VCaP (cell line): ENCODE results near the gene COLEC12.

Experiments
- H3K27ac ChIP-seq: fragments of 450-650 bp; 2 replicates; pipeline ENCODE4 v1.5.1; 2017
- TF ChIP-seq, protein P1 (sequence below): fragments of 450-650 bp; conservative IDR thresholded peaks from 2 replicates; pipeline ENCODE4 v1.5.1; 2017; ENCODE audit warnings: mild to moderate bottlenecking, moderate library complexity

COLEC12 gene

DNA sequence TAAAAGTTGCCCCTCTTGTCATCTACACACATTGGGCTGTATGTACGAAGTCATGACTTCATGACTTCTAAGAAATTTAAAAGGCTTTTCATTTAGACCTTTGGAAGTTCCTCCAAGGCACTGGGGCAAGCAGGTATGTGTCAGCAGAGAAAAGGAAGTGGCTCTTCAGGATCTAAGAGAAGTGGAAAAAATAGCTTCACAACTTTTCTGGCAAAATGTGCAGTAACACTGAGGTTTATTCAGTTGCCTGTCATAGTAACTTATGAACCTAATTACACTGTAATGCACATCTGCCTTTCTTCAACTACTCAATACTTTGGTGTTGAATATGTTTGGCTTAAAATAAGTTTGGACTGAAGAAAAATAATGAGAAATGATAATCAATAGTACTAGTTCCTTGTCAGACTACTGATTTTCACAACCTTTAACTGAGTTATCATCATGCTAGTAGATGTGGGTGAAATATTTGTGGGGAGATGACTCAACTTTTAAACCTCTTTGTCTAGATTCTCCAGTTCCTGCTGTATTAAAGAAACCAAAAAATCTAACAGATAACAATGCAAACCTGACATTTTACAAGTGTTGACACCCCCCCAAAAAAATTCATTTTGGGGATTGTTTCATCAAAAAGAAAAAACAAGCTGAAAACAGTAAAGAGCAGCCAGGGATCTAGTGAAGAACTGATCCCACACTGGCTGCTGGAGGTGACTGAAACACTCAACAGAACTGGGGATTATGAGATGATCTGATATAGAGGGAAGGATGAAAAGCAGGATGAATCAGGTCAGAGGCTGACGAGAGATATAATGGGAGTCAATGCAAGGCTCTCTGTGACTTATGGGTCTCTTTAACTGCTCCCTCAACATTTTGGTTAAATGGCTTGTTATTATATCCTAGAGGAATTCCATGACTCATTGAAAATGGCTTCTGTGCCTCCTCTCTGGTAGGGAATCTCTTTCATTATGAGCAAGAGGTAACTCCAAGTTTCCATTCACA, 84.6 kb downstream of the COLEC12 start:
- TF ChIP-seq, protein P1, sequence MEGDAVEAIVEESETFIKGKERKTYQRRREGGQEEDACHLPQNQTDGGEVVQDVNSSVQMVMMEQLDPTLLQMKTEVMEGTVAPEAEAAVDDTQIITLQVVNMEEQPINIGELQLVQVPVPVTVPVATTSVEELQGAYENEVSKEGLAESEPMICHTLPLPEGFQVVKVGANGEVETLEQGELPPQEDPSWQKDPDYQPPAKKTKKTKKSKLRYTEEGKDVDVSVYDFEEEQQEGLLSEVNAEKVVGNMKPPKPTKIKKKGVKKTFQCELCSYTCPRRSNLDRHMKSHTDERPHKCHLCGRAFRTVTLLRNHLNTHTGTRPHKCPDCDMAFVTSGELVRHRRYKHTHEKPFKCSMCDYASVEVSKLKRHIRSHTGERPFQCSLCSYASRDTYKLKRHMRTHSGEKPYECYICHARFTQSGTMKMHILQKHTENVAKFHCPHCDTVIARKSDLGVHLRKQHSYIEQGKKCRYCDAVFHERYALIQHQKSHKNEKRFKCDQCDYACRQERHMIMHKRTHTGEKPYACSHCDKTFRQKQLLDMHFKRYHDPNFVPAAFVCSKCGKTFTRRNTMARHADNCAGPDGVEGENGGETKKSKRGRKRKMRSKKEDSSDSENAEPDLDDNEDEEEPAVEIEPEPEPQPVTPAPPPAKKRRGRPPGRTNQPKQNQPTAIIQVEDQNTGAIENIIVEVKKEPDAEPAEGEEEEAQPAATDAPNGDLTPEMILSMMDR: no peak
- H3K27ac ChIP-seq: no peak overlapping the region

DNA sequence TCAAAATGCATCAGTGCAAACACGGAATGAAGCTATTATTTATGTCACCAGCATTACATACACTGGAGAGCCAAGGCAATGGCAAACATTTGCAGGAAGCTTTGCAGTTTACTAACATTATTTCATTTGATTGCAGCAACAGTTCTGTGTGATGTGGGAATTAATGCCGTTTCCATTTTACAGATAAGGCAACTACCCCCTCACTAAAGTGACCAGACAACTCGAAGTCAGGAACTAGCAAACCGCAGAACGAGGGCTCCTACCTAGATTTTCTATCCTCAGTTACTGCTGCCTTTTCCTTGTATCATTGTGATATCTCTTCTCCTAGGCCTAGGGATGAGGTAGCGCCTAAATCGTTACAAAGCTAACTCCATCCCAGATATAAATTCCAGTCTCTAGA, 85.5 kb downstream of the COLEC12 start:
- TF ChIP-seq, protein P1: no peak
- H3K27ac ChIP-seq: no peak overlapping the region

DNA sequence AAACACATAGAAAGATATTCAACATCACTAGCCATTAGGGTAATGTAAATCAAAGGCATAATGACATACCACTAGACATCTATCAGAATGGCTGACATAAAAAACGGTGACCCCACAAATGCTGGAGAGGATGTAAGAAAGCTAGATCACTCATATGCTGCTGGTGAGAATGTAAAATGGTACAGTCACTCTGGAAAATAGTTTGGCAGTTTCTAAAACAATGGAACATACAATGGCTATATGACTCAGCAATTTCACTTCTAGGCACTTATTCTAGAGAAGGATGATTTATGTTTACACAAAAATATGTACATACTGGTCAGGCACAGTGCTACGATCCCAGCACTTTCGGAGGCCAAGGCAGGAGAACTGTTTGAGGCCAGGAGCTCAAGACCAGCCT, 87.3 kb downstream of the COLEC12 start:
- H3K27ac ChIP-seq: no peak overlapping the region
- TF ChIP-seq, protein P1: no peak

DNA sequence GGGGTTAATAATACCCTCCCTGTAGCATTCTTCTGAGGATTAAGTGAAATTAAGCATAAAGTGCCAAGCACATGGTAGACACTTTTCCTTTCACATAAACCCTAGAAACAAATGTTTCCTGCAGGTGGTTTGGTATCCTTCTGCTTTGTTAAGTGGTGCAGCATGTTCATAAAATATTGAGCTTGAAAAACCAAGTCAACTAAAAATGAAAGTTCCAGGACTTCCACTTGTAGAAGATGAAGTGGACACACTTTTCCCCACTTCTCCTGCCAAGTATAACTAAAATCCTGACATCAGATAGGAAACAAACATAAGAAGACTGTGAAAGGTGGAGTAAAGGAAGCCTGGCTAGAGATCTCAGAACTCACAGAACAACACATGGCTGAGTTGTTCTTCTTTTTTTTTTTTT, 90.5 kb downstream of the COLEC12 start:
- TF ChIP-seq, protein P1: no peak
- no peak overlapping the region for H3K27ac ChIP-seq

DNA sequence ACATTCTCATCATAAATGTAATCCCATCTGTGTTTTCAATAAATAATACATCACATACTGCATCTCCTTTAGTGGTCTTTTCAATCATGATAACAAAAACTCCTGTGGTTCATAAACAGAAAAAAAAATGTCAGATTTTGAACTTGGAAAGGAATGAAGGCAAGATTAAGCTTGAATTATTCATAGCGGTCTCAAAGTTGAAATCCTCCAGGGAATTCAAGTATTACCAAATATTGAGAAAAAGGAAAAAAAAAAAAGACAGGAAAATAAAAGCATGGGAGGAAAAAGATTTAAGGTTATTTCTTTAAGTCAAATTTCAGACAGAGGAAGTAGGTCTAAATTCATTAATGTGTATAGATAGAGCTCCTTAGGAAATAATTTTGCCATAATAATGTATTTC, 92.1 kb downstream of the COLEC12 start:
- TF ChIP-seq, protein P1: no peak
- no peak overlapping the region for H3K27ac ChIP-seq

DNA sequence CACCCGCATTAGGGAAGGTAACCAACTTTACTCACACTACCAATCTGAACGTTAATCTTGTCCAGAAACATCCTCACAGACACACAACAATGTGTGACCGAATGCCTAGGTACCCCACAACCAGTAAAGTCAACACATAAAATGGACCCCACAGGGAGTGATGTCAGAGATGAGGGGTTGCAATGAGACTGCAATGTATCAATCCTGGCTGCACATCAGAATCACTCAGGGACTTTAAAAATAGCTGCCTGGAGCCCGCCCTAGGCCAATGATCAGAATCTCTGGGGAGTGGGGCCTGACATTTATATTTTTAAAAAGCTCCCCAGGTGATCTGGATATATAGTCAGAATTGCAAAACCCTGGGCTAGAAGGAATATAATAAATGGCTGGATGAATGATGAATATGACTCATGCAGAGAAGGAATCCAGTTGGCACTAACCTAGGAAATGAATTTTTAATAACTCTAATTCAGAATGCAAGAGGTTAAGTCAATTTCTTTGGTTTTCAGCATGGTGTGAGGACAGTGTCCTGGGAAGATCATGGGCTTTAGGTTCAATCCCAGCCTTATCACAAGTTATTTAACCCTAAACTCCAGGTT, 92.8 kb downstream of the COLEC12 start:
- no peak overlapping the region for H3K27ac ChIP-seq
- TF ChIP-seq, protein P1: no peak

DNA sequence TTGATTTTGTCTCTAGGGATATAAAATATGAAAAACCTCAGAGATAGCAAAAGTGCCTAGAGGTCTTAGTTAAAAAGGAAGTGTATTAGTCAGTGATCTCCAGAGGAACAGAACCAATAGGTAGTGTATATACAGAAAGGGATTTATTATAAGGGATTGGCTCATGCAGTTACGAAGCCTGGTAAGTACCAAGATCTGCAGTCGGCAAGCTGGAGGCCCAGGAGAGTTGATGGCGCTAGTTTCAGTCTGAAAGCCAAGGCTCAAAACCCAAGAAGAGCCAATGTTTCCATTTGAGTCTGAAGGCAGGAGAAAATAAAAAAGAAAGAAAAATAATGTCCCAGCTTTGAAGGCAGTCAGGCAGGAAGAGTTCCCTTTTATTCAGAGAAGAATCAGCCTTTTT, 93.3 kb downstream of the COLEC12 start:
- TF ChIP-seq, protein P1: no peak

More for the DNA sequence above, 93.3 kb downstream of the COLEC12 start:
- H3K27ac ChIP-seq: no peak overlapping the region
